ENCODE measurements around the gene RCAN1.

RCAN1 gene

DNA sequence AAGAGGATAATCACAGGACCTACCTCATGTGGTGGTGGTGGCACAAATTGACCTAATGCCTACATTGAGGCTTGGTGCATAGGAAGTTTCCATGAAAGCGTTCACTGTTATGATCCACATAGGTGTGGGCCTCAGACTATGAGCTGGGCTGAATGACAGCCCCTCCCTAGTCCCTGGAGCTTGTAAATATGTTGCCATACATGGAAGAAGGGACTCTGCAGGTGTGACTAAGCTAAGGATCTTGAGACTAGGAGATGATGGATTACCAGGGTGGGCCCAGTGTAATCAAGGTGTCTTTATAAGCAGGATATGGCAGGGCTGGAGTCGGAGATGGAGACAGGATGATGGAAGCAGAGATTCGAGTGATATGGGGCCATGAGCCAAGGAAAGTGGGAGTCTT, 71.9 kb downstream of the RCAN1 start:
- DNase-seq (ENCODE audit: low read depth in 2 of 2), result no peak

DNA sequence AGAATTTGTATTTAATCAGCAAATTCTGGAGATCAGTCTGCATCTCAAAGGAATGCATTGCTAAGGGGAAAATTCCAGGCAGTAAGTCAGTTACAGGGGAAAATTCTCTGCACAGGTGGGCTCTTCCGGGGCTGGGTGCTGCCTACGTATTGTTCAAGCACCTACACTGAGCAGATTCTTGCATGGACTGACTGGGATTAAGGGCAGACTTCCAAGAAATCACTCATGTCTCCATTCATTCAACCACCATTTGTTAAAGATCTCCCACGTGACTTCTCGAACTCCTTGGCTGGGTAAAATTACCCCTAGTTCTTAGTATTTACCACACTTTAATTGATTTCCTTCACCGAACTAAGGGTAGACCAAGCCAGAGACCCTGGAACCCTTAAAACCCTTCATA, 74.7 kb downstream of the RCAN1 start:
- DNase-seq (ENCODE audit: low read depth in 2 of 2), result no peak

DNA sequence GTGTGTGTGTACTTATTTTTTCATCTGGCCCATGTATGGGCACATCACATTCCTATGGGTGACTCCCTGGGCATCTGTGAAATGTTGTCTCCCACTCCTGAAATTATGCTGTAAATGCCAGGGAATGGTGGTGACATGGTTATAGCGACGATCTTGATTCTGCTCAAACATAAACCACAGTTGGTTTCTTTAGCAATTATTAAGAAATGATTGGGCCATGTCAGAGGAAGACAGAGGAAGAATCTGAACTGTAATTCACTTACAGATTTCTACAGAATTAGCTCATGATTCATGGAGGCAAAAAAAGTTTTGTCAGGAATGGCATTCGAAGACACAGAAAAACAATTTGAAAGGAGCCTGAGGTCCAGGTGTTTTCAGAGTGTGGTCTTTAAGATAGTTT, 77.1 kb downstream of the RCAN1 start:
- DNase-seq (ENCODE audit: low read depth in 2 of 2), result no peak

DNA sequence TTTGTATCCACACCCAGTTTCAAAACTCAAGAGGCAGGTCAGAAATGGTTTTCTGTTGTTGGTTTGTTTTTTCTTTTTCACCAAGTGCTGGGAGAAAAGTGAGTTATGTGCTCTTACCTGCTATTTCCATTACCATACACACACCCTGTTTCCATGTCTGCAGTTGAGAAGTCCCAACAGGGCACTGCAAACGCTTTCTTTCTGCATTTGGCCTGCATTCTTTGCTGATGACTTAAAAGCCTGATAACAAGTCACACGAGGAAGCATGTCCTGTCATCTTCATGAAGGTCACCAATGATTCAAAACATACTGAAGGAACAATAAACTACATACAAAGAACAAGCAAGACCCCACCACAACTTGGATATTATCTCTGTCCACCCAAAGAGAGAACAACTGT, 78.1 kb downstream of the RCAN1 start:
- no peak for DNase-seq (ENCODE audit: low read depth in 2 of 2)

DNA sequence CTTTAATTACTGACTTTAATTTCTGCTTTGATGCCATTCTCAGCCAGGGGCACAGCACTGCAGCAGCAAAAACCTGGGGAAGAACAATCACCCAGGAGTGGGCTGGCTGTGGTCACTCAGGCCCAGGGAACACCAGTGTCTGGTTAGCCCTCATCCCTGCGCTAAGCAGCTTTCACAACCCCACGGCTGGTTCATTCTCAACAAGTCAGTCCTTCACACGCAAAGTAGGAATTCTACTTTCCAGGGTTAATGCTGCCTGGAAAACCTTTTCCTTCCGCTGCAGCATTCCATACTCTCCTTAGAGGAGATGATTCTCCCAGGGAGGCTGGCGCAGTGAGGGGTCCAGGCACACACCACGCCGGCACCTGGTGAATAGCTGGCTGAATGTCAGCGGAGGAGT, 78.6 kb downstream of the RCAN1 start:
- no peak for DNase-seq (ENCODE audit: low read depth in 2 of 2)

DNA sequence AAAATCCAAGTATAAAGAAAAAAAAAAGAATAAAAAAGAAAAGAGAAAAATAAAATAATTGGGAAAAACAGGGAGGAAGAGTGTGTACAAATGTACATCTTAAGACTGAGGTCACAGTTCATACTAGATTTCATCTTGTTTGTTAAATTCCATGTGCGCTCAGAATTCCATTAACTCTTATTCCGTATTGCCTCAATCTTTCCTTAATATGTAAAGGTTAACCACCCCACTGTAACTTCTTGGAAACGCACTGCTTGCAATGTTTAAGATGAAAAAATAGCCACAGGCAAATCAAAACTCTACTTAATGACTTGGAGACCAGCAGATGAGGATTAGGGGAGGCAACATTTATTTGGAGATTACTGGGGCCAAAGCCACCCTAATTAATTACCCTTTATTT, 79.0 kb downstream of the RCAN1 start:
- DNase-seq (ENCODE audit: low read depth in 2 of 2), result no peak

DNA sequence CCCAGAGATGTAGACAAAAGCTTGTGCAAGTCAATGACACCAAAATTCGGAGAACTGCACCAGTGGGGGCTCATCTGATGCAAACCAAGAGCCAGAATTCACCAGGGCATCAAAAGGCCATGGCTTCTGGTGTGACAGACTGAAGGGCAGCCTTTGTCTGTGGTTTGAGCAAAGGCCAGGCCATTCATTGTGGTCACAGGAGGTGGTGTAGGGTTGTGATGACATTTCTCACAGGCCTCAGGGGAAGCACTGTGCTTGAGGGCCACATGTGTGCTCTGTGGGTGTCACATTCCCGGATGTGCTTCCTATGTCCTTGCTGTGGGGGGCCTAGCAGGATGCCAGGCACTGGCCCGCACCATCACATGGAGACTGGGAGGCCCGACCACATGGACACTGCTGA, 80.4 kb downstream of the RCAN1 start:
- no peak for DNase-seq (ENCODE audit: low read depth in 2 of 2)

DNA sequence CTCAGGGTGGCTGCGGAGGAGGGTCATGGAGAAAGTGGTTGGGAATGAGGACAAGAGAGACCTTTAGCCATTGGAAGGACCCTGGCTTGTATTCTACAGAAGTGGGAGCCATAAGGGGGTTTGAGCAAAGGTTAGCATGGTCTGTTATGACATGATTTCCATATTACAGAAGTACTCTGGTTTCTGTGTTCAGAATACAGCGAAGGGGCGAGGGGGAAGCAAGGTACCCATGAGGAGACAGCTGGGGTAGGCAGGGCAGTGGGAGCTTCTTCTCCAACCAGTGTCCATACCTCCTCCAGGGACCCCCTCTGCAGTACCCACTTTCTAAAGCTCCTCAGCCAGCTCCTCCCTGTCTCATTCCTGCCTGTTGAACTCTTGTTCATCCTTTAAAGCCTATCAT, 81.0 kb downstream of the RCAN1 start:
- no peak for DNase-seq (ENCODE audit: low read depth in 2 of 2)

DNA sequence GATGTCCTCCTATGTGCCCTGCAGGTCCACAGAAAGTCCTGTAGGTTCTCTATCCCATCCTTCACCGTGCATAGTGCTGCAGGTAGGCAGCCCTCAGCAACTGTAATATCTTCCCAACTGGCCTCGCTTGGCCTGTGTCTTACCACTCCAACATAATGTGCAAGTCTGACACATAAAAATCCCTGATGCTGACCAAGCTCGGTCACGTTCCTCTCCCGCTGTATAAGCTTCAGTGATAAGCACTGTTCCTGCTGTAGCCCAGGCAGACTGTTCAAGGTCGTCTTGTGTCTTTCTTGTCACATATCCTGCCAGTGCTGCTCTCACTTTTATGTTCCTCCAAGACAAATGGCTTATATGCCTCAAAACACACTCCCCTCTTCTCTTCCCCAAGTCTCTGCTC, 83.5 kb downstream of the RCAN1 start:
- DNase-seq (ENCODE audit: low read depth in 2 of 2), result no peak

DNA sequence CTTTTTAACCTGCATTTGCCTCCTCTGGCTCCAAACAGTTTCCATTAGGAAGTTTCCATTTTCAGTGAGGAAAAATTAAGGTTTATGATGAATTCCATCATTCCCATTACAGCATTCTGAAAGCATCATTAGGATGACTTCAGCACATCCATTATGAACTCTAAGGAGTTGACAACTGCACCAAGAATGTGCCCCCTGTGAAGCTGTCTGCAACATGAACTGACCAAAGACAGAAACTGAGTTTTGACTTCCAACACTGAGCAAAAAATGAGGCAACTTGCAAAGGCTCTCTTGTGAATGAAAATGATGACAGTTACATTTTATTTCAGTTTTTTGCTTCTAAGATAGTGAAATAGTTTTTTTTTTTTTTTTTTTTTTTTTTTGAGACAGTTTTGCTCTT, 84.7 kb downstream of the RCAN1 start:
- DNase-seq (ENCODE audit: low read depth in 2 of 2), result no peak

DNA sequence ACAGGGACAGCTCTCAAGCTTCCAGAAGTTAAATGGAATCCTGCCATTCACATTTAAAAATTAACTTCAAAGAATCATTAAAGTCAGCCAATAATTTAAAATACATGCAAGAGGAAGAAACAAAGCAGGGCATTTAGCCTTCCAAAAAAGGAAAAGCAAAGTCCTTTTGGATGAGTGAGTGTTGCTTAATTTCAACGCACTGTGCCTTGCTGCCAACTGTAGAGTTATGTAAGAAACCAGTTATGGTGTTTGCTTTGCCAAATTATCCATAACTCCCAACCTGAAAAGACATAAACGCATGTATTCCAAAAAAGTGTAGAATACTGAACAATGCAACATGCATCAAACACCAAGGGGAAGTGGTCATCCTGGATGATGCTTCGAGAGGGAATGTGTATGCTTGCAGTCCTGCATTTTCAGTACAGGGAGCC, 86.8 kb downstream of the RCAN1 start:
- no peak for DNase-seq (ENCODE audit: low read depth in 2 of 2)

DNA sequence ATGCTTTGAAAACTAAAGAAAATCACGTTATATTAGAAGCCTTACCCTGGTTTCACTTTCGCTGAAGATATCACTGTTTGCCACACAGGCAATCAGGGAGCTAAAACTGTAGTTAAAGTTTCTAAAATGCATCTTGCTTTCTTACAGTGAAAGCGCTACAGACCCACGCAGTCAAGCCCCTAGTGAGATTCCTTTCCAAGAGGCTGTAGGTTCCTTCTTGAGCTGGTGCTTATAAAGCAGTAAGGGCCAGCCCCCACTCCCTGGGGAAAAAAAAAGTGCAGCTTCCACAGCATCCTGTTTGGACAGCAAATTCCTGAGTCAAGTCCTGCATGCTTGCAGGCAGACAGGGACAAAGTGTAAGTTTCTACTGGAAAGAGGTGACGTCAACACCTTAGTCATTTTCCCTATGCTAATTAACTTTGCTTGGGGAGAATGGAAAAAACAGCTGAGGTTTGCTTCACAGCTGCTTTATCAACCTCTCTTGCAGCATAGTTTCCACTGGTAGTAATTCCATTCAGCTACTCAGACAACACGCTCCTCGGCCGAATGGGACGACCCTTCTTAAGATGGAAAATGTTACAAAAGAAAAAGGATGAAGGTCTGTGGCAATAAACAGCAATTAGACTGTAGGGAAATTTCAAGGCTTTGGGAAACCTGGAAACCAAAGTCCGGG, 88.2 kb downstream of the RCAN1 start:
- DNase-seq (ENCODE audit: low read depth in 2 of 2), result peak; percentile 15 to 38

DNA sequence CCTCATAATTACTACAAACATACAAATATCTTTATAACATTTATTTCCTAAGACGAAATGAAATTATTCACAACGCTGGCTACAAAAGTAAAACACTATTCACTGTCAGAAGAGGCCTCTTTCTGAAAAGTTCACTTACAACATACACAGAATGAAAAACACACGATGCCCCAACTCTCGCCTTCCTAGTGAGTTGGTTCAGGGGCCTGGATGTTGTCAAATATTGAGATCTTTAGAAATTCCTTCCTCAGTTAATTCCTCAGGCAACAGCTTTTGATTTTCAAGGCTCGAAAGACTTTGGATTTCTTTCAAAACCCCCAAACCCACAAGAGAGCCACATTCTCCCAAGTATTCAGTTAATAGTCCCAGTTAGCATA, 88.7 kb downstream of the RCAN1 start:
- no peak for DNase-seq (ENCODE audit: low read depth in 2 of 2)

DNA sequence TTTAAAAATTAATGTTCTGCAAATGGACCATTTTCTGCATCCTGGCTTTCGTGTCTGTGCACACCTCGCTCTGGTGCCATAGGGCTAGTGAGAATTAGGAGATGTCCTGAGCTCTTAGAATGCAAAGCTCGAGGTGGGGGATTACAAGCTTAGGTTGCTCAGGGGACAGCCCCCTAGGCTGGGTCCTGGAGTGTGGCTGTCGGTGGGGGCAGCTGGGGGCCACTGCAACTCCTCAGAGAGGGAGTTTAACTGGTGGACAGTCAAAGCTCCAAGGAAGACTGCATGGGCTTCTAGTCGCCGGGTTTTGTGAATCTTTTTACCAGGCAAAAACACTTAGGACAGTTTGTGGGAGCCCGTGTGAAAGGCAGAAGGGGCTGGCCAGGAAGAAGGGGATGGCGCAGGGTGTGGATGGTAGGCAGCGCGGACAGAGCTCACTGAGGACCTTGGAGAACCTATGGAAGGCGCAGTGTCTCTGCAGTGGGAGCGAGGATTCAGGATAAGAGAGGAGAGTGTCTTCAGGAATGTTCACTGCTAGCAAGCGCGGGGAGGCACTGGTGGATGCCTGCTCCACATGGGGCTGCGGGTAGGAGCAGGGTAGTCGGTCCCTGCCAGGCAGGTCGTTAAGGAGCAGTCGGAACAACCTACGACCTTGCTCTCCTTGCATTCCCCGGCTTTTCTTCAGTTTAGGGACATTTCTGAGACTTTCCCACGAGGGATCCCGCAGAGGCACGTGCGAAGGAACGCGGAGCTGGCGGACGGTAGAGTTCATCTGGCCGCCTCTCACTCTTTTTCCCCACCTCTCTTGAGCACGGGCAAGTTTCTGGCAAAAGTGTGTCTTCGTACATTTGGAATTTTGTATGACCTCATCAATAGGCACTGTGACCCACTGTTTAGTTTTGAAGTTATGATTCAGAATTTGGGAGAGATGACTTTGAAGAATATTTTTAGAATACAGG, 90.0 kb downstream of the RCAN1 start:
- no peak for DNase-seq (ENCODE audit: low read depth in 2 of 2)

DNA sequence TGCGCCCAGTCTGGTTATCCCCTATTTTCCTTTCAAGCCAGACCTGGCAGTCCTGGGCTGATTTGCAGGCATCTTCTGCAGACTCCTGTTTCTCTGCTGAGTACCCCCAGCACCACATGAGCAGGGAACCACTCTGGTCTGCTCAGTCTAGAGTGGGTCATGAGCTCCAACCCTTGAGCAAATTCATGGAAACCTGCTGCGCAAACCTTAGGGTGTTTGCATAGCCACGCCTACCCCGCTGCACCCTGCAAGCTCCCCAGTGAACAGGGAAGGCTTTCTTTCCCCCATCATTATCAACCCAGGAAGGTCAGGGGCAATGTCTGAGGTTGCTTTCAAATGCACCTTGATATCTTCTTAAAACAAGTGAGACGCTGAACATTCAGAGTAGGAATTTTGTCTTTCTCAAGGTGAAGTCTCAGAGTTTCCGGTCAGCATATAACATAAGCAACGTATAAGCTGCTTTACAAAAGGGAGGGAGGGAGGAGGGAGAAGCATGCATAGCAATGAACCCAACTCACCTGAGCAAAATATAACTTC, 91.8 kb downstream of the RCAN1 start:
- DNase-seq (ENCODE audit: low read depth in 2 of 2), result no peak

DNA sequence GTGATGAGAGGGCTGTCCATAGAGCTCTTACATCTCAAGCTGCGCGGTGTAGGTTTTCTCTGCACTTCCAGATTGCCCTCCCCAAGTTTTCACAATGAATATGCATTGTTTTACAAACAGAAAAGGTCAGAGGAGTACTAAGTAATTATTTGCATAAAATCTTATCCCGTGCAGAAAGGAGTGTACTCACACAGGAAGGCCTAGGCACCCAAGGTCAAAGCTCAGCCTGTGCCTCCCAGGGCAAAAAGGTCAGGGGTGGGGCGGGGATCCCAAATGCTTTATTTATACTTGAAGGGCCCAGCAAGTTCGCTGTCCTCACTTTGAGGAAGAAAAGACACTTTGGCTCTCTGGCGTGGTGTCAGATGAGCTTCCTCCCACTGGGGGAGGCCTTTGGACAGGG, 92.6 kb downstream of the RCAN1 start:
- DNase-seq (ENCODE audit: low read depth in 2 of 2), result no peak

DNA sequence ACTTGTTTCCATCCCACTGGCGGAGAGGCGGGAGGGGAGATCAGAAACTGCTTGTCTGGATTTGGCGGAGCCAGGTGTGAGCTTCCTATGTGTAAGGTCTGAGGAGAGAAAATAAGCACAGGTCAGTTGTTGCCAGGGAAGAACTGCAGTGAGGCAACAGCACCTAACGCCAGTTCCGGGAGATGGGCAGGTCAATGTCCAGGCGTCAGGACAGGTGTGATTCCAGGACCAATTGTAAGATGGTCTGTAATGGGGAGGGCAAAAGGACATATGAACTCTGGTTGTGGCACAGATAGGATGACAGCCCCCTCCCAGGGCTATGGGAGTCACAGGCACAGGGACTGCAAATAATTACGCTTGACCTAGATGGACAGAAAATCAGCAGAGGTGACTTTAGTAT, 93.4 kb downstream of the RCAN1 start:
- DNase-seq (ENCODE audit: low read depth in 2 of 2), result no peak

DNA sequence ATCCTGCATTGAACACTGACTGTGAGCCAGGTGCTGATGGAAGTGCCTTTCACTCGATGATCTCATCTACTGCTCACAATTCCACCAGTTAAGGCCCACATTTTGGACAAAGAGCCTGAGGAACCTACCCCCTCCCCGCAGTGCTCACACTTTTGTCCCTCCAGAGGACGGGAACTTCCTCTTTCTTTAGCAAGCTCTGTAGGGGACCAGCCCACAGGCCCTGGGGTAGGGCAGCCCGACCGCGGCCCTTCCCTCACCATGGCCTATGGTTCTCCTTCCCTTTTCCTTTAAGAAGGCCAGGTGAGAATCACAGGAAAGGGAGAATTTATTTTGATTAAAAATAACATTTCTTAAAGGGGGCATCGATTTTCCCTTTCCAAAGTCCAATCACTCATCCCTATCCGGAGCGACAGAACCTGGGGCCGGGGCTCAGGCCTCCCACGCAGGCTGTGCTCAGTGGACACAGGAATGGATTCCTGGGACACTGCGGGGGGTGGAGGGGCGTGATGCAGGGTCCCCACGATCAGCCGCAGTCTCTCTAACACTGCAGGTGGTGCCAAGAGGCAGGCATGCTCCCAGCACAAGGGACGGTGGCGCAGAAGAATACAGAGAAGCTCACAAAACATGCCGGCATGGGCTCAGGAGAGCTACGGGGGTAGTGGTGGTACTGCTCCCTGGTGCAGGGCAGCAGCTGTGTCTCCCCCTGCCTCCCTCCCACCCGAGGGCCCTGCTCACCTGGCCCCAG, 94.0 kb downstream of the RCAN1 start:
- no peak for DNase-seq (ENCODE audit: low read depth in 2 of 2)

DNA sequence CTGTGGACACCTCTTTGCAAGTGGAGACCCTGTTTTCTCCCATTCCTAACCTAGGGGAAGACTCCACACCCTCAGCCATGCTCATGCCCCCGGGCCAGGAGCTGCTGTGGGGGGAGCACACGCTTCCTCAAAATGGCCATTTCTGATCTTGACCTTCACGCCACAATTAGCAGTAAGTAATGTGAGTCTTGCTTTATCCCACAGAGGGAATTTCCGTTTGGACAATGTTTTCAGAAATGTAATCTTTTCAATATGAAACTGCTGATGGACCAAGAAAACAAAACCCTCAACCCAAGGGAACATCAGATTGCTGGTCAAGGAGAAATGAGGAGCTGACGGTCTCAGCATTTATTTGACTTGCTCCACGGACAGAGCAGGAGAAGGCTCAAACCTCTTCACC, 94.6 kb downstream of the RCAN1 start:
- no peak for DNase-seq (ENCODE audit: low read depth in 2 of 2)

DNA sequence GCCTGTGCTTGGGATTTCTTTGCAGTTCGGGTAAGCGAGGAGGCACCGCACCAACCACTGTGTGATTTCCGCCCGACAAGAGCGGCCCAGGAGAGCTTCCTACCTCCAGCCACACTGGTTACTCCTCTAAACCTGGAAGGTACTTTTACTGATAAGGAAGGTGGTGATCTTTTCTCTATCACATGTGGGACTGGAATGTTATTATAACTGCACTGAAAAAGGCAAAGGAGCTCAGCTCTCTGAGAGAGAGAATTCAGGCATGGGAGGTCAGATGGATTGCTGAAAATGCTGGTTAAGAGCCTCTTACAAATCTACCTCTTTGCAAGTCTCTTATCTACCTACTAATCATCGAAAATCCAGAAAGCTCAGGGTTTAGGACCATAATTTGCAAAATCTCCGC, 95.2 kb downstream of the RCAN1 start:
- DNase-seq (ENCODE audit: low read depth in 2 of 2), result no peak

DNA sequence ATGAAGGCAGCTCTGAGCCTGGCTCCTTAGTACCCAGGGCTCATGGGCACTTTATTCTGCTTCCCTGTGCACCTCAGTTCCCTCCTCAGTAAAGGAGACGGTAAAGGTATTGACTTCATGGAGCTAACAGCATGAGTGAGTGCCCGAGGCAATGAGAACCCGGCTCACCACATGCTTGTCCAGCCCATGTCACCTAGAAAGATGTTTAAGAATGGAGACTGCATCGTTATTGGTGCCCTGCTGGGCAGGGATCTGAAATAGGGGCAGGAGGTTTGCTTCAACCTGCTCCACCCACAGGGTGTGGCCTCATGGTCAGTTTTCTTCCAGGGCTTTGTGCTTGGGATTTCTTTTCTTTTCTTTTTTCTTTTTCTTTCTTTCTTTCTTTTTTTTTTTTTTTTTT, 95.9 kb downstream of the RCAN1 start:
- no peak for DNase-seq (ENCODE audit: low read depth in 2 of 2)

DNA sequence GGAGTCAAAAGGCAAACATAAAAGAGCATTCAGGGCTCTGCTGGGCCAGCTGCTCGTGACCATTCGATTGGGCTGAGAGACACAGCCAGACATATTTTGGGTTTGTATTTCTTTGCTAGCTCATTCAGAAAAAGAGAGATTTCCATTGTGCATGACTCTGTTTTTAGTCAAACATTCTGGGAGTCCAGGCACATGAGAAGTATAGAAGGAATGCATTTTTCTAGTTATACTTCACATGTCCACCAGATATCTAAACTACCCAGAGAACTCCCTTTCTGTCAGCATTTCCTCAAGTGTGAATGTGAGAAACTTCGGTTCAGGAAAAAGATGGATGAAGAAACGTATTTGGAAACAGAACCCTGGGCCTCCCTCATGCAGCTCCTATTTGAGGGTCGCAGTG, 96.6 kb downstream of the RCAN1 start:
- DNase-seq (ENCODE audit: low read depth in 2 of 2), result no peak

All from stimulated activated CD4-positive, alpha-beta T cell treated with anti-CD3 and anti-CD28 coated beads, Interleukin-12 subunit alpha, Interleukin-12 subunit beta, amount 100 ng/mL, for 24 hours (primary cell).